Liver (tissue), 3 donors: ENCODE results near the gene SLC2A1.

Experiments used
- ATF3 ChIP-seq: IDR thresholded peaks from 2 replicates; pipeline ENCODE4 v1.6.1; 2016; ENCODE audit warnings: antibody characterized with exemption
- CTCF ChIP-seq: fragments of 150-350 bp; IDR thresholded peaks from 2 replicates; pipeline ENCODE4 v1.5.1; 2017; ENCODE audit warnings: improper control_type of control experiment, low read depth, low read length; ENCODE audit not compliant: missing input control
- MAX ChIP-seq: IDR thresholded peaks from 2 replicates; pipeline ENCODE4 v1.6.1; 2016; ENCODE audit warnings: antibody characterized with exemption
- REST ChIP-seq: IDR thresholded peaks from 2 replicates; pipeline ENCODE4 v1.6.1; 2016; ENCODE audit warnings: antibody characterized with exemption, mild to moderate bottlenecking
- YY1 ChIP-seq: IDR thresholded peaks from 2 replicates; pipeline ENCODE4 v1.6.1; 2016; ENCODE audit warnings: antibody characterized with exemption, mild to moderate bottlenecking
- donor health status: healthy.
- donor health status: healthy.

GRCh38 chr1:42934541-42935312, 23.9 kb downstream of the SLC2A1 start:
- TF ChIP-seq MAX (no peak), CTCF (no peak), ATF3 (no peak), REST (no peak), YY1 (no peak)
